OCI-LY1 (cell line): ENCODE measurements around the gene UNC13D.

ENCODE experiments used
- CTCF ChIP-seq: fragments of 200-600 bp; sonication (generic), shearing (Covaris generic); IDR thresholded peaks from 2 replicates; pipeline ENCODE4 v1.5.1; 2017; ENCODE audit warnings: mild to moderate bottlenecking, antibody characterized with exemption, low read length, moderate library complexity, mixed read lengths
- EZH2 ChIP-seq: fragments of 200-600 bp; sonication (generic), shearing (Covaris generic); IDR thresholded peaks from 2 replicates; pipeline ENCODE4 v1.8.0; 2017; ENCODE audit warnings: borderline replicate concordance, mixed run types, mild to moderate bottlenecking, antibody characterized with exemption, low read length, moderate library complexity, mixed read lengths

- no peak for TF ChIP-seq EZH2
- no peak for TF ChIP-seq CTCF
Measured at GRCh38 chr17:75825149-75825552, 19.1 kb downstream of the UNC13D start.
